Activated CD4-positive, alpha-beta T cell treated with anti-CD3 and anti-CD28 coated beads, Interleukin-2, amount 50 U/mL, for 24 hours (primary cell): ENCODE measurements around the gene CYP27B1.

Experiments used
- DNase-seq, 2 donors: peaks; one replicate each; pipeline ENCODE4 v3.0.0-alpha.2; 2020; ENCODE audit warnings: low read depth in 1 of 2, low spot score in 1 of 2

The CYP27B1 gene

DNA sequence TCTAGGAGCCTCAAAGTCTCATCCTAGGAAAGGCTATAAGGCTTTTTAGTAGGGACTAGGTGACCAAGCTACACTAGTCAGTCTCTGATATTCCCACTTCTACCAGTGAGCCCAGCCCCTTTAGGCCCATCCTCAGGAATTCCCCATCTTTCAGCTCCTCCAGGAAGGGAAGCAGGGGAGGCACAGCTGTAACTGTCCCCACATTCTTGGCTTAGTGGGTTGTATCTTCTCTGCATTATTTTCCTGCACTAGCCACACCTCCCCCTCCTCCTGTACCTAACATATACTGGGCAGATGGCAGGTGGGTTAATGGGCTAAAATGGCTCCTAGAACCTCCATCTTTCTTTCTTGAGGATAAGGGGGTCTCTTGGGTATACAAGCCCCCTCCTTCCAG is 424 bp upstream of the CYP27B1 start:
- DNase-seq, result no peak

DNA sequence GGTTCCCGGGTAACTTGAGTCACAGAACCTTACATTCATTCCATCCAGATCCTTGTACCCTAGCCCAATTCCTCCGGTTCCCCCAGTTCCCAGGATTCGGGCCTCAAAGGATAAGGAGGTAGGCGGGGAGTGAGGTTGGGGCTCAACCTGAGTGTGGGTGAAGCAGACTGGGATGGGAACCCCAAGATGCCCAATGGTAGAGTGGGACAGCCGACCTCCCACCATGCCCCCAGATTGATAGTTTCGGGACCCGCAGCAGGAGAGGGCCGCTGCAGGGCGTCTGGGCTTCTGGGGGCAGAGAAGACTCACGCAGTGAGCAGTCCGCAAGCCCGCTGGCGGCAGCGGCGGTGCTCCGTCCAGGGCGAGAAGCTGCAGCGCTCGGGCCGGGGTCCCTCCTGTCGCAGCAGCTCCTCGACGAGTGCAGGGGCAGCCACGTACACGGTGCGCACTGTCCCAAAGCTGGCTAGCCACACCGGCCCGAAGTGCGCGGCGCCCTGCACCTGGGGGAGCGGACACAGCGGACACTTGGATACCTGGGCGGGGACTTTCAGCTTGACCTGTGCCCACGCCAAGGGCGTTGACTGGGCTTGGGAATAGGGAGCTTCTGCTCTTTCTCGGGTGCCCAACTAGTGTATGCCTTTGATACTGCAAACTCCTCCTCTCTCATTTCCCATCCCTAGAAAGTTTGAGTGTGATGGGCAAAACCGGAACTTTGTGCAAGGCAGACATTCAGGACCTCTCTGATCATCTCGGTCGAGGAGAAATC is 997 bp downstream of the CYP27B1 start:
- DNase-seq, result no peak

DNA sequence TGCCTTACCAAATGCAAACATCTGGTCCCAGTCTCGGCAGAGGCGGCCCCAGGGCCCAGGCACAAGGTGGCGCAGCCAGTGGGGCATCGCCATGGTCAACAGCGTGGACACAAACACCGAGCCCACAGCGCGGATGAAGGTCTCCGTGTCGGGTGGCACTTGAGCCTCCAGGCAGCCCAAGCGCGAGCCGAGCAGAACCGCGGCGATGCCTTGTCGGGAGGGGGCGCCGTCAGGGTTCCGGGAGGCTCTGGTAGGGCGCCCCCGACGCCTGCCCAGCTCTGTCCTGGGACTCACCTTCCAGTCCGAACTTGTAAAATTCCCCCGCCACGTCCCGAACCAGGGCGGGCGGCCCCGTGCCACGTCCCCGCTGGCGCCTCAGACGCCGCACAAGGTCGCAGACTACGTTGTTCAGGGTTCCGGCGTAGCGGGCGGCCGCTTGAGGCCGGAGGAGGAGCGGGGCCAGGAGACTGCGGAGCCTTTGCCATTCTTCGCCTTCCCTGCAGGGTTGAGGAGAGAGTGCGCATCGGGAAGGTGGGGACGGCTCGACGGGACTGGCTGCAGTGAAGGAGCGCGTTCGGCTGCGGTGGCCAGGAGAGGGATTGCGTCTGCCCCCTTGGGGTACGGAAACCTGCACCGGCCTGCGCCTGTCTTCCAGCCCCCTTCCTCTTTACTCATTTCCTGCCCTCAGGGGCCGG is 1.7 kb downstream of the CYP27B1 start:
- DNase-seq, result peak in 1 of 2 donors; percentile 41

DNA sequence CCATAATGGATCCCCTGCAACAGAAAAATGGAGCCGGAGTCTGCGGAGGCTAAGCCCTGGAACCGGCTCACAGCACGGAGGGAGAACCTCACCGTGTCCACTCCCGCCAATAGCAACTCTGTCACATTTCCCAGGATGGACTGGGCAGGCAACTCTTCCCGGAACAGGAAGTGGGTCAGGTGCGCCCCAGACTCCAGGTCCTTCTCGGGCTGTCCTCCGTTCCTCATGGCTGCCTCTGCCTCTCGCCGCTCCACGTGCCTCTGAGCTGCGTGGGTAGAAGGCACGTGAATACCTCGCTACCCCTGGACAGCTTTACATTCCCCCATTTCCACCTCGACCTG is 2.2 kb downstream of the CYP27B1 start:
- no peak for DNase-seq

DNA sequence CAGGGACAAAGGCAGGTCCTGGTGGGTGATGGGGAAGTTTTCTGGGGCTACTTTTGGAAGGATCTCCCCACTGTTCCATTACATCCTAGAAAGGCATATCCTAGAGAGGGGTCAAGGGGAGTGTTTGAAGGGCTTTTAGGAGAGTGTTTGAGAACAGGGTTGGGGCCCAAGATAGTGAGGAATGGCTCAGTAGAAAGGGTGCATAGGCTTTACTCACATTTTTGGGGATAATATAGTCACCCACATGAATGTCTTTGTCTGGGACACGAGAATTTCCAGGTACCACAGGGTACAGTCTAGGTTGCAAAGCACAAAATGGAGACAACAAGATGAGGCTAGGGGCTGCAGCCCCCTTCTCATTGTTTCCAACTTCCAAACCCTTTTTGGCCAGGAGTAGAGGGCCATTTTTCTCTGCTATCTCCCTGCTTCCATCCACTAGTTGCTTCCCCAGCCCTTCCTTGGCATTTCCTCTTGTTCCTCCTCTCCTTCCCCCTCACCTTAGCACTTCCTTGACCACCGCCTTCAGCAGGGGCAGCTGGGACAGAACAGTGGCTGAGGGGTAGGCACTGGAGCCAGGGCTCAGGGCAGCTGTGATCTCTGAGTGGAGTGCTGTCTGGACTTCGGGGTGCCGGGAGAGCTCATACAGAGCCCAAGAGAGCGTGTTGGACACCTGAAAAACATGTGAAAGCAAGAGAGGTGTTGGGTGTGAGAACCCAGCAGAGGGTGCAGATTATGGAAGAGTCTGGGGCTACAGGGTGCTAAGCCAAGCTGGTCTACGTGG is 2.8 kb downstream of the CYP27B1 start:
- no peak for DNase-seq

DNA sequence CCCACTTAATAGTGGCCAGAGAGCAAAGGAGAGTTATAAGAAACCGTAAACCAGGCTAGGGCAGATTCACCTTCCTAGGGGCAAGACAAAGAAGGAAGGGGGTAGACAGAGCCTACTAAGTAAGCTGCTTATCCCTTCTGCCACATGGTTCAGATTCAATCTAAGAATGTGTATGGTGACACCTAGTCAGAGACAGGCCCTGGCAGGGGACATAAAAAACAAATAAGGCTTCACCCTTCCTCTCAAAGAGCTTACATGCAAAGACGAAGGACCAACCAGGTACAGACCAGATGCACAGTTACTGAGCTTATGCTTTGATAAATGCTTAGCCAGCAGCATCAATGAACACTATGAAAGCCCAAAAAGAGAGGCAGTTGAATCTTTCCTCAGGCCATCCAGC is 4.4 kb downstream of the CYP27B1 start:
- DNase-seq, result no peak

DNA sequence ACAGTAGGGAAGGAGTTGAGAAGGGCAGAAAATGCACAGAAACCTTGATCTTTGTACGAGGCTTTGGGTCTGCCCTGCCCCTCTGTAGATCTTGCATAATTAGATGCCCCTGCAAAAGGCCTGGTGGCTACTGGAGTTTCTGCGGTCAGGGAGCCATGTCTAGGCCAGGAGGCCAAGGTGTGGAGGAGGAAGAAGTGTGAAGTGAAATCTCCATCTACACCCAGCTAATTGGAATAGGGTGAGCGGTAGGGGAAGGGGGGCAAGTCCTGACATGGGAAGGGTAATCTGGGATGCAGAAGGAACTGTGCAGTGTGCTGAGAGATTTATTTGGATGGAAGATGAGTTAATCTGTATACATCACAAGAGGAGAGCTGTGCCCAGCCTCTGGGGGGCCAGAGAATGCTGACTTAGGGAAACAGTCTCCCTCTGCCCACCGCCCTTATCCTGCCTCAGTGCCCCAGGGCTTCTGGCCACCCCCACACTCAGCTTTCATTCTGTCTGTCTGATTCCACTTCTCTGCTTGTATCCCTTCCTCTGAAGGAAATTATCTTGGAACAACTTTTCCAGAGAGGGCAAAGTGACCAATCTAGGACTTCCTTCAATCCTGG is 5.4 kb downstream of the CYP27B1 start:
- DNase-seq, result no peak

DNA sequence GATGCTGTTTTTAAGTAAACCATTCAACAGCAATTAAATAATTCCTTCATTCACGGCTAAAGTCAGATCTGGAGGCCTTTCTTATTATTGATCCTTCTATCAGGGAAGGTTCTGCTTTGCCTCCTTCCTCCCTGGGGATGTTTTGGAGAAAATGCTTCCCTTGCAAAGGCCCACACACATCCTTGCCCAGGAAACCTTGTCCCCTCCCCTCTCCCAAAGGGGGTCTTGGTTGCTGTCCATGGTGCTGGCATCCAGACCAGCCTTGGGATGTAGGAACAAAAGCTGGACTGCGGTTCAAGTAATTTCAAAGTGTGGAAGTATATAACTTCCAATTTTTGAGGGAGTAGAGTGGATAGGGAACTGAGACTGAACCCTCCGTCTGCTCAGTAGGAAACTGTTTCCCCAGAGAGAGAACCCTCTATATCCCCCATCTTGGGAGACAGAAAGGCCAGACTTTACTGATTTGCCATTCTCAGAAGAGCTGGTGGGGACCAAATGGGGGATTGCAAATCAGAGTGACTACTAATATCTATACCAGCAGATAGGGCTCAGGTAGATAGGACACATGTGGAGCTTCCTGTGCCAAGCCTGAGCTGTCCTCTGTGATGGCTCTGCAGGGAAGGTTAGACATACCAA is 6.4 kb downstream of the CYP27B1 start:
- no peak for DNase-seq

DNA sequence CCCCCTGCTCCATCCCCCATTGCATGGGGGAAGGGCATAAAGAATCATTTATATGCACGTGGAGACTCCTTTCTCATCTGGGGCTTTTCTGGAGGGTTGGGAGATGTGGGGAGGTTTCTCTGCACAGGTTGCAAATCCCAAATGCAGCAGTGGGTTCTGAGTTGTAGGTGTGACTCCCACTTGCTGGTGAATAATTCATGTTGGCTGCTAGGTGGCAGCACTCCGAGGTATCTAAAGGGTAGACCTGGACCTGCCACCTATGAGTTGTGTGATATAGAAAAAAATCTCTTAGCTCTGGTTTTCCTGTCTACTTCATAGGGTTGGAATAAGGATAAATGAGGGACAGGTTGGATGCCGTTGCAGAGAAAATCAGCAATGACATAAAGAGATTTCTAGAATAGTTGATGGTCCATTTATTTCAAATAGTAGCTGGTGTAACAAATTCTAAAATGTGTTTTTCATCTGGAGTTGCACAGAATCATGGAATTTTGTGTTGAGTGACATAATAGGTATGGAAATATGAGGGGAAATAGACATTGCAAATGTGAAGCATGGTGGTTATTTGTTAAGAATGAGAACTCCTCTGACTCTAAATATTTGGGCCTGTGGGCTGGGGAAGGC is 7.4 kb downstream of the CYP27B1 start:
- no peak for DNase-seq

DNA sequence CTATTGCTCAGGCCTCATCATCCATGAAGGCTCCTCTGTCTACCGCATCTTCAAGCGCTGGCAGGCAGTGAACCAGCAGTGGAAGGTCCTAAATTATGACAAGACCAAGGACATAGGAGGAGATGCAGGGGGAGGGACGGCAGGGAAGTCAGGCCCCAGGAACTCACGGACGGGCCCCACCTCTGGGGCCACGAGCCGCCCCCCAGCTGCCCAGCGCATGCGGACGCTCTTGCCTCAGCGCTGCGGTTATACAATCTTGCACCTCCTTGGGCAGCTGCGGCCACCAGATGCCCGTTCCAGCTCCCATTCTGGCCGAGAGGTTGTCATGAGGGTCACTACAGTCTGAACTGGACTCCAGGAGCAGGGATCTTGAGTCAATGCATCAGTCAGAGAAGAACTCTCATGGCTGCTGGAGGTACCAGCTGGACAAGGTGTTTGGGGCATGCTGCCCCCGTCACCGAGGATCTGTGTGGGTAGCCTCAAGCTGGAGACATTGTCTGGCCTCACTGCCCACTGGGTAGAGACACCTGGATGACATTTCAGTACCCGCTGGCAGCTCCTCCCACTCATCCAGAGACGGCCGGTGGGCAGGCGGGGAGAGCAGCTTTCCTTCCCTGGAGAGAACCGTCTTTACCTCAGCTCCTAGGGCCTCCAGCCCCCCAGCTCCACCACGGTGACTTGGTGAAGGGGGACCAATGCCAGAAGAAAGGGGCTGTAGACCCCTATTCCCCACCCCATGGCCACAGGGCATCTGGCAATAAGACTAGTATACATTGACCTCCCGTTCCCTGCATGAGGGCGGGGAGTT is 8.1 kb downstream of the CYP27B1 start:
- DNase-seq, result no peak

DNA sequence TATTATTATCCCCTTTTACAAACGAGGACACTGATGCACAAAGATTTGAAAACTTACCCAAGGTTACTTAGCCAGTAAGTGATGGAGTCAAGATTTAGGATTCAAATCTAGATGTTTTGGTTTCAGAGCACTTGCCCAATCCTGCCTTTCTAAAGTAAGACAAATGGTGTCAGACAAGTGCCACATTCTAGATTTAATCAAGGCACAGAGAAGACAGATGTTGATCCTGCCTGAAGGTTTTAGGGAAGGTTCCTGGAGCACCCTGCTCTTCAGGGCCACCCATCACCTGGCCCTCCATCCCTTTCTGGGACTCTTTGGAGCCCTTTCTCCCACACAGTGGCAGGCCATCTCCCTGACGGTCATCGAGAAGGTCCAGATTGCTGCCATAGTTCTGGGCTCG is 9.1 kb downstream of the CYP27B1 start:
- no peak for DNase-seq

DNA sequence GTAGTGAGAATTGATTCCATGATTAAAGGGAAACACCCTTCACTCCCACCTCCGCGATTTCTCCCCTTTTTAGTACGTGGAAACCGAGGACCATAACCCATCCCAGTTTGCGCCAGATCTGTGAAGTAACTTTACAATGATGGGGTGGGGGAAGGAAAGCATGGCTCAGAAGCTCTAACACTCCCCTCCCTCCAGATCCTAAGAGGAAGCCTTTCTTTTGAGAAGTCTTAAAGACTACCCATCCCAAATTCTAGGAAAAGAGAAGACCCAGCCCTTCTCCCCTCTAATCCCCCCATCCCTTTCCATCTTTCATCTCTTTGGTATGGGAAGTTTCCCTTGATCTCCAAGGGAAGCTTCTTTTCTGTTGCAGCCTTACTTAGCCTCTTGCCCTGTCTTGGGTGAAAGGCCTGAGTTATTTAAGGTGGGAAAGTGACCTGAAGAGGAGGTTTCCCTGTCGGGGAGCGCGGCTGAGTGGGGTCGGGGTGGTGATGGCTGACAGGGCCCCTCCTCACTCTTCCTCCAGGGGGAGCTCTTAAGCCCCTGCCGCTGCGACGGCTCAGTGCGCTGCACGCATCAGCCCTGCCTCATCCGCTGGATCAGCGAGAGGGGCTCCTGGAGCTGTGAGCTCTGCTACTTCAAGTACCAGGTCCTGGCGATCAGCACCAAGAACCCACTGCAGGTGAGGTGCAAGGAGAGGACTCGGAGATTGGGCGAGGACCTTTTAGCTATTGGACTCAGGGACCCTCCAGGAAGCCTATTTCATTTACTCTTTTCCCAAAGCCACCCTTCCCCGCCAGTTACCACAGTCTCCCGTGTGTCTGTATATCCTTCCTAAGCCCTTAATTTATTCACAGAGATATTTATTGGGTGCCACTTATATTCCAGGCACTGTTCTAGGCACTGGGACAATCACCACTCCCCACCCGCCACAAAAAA is 10.2 kb downstream of the CYP27B1 start:
- DNase-seq, result peak; percentile 56 to 59

DNA sequence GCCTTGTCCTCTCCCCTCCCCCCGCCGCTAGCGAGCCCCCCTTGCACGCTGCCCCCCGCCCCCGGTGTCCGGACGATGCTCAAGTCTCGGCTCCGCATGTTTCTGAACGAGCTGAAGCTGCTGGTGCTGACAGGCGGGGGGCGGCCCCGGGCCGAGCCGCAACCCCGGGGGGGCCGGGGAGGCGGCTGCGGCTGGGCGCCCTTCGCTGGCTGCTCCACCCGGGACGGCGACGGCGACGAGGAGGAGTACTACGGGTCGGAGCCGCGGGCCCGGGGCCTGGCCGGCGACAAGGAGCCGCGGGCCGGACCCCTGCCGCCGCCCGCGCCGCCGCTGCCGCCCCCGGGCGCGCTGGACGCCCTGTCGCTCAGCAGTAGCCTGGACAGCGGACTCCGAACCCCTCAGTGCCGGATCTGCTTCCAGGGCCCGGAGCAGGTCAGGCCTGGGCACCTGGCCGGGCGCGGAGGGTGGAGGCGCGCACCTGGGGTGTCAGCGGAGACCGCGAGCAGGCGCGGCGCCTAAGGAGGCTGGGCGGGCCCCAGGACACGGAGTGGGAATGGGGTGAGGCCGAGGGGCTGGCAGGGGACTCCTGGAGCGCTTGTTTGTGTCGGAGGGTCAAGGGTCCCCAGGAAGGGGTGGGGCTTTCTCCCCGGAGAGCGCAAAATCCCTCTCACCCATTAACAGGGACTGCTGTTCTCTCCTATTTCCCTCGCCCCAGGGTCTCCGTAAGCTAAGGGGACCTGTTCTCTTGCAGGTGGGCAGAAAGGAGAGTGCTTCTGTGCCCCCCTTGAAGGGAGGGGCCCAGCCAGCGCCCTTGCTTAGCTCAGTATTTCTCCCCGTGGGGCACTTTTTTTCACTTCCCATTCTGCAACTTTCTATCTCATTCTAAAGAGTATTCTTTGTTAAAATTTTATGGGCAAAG is 11.2 kb downstream of the CYP27B1 start:
- DNase-seq, result no peak

DNA sequence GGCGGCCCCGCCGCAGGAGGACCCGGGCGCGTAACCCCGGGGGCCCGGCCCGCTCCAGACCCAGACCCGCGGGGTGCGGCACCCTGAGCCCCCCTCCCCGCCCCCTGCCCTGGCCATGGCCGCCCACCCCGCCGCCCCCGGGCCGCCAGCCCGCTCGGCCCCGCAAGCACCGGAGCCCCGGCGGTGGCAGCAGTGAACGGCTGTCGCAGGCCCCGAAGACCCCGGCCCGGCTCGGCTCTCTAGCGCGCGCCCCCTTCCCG is 11.8 kb downstream of the CYP27B1 start:
- DNase-seq, result no peak

DNA sequence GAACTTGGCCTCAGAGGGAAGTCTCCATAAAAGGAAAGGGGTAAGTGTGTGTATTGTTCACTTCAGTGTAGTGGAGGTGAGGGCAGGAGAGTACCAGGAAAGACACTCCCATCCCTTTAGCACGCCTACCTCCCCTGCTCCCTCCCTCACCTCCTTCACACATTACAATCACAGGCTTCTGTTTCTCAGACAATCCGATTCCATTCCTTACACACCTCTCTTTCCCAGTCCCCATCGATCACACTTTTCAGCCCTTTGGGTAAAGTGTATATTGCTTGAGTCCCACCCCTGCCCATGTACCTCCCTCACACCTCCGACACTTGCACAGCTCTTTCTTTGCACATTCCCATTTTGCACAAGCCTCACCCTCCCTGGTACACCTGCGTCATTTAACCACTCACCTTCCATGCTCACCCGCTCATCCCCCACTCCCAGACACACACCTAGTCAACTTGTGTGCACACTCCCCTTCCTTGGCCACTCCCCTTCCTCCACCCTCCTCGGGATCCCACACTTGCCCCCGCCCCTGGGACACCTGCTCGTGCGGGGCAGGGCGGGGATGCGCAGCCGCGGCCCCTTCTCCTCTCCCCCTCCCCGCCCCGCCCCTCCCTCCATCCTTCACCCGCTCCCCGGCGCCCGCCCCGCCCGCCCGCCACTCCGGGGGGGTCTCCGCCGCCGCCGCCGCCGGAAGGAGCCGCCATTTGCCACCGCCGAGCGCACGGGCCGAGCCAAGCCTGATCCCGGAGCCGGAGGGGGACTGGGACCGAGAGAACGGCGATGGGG is 12.3 kb downstream of the CYP27B1 start, which contains the start of gene MARCHF9:
MARCHF9 (plus strand) TSS at position 693 of the 783 bp plus-strand sequence. CDS start 426 bp downstream, outside the sequence.
- DNase-seq, result peak; percentile 53 to 82

DNA sequence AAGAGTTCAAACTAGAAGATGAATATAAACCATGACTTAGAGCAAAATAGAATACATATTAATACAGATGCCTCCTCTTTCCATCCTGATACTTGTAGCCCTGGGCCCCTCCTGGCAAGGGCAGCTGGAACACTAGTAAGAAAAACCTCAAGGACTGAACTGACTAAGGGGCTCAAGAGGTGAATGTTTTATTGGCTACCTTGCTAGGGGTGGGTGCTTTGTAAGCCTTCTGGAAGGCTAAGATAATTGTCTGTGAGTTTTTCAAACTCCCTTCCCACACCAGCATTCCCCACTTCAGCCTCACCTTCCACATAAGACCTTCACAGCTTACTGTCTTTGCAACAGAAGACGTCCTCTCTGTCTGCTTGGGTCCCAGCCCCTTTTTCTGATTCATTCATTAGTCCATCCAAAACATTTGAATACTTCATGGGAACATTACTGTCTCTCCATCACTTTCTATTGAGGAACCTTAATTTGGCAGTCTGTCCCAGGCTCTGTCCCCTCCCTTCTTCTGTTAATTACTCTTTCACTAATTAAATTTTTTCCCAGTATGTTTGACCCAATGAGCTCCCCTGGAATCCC is 13.0 kb downstream of the CYP27B1 start:
- no peak for DNase-seq

DNA sequence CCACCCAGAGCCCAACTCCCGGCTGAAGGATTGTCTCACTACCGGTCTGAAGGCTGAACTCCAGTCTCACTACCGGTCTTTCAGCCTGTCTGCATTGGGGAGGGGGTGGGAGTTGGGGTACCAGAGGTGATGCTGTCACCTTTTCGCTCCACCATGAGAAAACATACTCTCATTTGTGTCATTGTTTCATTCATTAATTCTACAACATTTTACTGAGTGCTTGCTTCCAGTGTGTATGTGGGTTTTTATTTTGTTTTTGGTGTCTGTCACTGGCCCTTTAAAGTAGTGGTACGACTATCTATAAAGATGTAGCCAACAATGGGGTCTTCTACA is 14.2 kb downstream of the CYP27B1 start:
- DNase-seq, result no peak
